SKM-1 treated with dmso at 0.1 percent for 144 hours (cell line): Measurements from ENCODE around the gene PPP1R7.
"Not testable (repeated sequence)": the region's sequence is repeated elsewhere in the genome, so short reads cannot be mapped to it uniquely, and the experiment has no call there.

Experiments
- DNase-seq: peaks from one replicate; lab custom pipeline; 2025; ENCODE audit not compliant: unreplicated experiment; lab: John Stamatoyannopoulos, UW

The PPP1R7 gene, protein sequence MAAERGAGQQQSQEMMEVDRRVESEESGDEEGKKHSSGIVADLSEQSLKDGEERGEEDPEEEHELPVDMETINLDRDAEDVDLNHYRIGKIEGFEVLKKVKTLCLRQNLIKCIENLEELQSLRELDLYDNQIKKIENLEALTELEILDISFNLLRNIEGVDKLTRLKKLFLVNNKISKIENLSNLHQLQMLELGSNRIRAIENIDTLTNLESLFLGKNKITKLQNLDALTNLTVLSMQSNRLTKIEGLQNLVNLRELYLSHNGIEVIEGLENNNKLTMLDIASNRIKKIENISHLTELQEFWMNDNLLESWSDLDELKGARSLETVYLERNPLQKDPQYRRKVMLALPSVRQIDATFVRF

DNA sequence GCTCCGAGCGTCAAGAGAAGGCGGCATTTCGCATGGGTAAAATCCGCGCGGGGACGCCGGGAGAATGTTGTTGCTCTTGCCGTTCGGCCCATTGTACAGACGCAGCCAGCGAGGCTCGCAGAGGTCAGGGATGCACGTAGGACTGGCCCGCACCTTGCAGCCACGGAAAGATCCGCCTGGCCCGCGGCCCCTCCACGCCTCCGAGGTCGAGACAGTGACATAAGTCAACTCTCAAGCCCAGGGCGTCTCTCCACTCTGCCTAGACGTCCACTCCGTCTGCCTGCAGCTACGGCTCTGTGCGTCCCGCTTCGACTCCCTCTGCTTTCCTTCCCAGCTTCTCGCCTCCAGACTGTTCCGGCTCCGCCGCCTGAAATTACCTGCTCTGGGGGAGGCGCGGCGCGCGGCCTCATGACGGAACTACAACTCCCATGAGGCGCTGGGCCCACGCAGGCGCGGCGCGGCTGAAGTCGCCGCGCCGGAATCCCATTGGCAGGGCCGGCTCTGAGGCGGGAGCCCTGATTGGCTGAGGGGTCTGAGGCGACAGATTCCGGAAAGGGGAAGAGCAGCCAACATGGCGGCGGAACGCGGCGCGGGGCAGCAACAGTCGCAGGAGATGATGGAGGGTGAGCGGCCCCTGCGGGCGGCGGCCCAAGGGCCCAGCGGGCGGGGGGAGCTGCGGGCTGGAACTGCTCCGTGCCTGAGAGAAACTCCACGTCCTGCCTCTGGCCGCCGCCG is at the start of gene PPP1R7:
Gene PPP1R7, plus strand, starts transcription at position 543 of the 735 bp plus-strand sequence. Its CDS starts 29 bp downstream, at position 572.
- peak; percentile 91 for DNase-seq

DNA sequence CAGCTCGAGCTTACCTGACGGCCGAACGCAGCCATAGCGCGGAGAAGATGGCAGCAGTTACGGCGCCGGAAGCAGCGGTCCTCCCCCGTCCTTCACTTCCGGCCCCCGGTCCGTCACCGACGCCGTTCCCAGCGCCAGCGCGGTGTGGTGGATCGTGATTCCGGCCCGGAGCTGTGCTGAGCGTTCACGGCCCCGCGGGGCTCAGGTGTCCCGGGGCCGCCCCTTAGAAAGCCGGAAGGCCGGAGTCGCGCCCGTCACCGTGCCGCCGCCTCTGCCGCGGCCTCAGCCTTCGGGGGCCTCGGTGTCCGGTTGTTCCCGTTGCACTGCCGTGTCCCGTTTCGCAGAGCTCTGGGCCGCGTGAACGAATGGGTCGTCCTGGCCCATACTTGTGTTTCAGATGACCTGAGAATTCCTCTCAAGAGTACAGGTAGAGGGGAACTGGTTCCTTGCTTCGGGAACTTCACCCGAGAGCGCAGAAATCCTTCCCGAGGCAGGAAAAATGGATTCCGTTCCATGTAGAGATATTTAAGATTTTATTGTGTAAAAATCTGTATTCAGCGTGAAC is 47.9 kb upstream of the PPP1R7 start, which contains the start of gene MTERF4:
Gene MTERF4, minus strand, starts transcription at position 49 of the 565 bp plus-strand sequence. Its CDS starts 14 bp downstream, at position 35.
- DNase-seq: peak; percentile 75

DNA sequence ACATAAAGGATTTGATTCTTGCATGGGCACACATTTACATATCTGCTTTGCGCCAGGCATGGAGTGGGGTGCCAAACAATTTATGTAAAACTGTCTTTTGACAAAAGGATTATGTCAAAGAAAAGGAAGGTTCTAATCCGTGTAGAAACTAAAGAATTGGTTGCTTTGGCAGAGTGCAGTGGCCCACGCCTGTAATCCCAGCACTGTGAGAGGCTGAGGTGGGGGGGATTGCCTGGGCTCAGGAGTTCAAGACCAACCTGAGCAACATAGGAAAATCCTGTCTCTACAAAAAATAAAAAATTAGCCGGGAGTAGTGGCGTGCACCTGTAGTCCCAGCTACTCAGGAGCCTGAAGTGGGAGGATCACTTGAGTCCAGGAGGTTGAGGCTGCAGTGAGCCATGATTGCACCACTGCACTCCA is 47.1 kb upstream of the PPP1R7 start:
- DNase-seq: no peak

DNA sequence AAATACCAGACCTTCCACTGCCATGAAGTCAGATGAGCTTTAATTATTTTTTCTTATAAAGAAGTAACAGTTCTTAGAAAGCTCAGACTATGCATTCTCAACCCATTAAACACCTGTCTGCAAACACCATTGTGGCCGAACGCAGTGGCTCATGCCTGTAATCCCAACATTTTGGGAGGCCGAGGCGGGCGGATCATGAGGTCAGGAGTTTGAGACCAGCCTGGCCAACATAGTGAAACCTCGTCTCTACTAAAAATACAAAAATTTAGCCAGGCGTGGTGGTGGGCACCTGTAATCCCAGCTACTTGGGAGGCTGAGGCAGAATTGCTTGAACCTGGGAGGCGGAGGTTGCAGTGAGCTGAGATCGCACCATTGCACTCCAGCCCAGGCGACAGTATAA is 45.7 kb upstream of the PPP1R7 start:
- DNase-seq: not testable (repeated sequence)

DNA sequence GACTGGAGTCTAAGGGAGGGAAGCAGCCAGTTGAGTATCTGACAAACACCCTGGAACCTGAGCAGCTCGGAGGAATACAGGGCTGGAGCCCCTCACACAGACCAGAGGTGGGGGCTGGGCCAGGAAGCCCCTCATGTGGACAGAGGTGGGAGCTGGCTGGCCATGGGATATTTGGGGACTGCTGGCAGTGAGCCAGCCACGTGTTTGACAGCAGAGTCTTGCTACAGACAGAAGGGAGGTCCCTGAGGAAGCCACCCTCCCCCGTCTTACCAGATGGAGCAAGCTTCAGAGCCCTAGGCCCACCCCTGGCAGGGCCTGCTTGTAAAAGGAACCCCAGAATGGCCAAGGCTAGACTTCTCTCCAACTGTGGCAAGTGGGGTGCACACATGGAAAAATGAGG is 44.6 kb upstream of the PPP1R7 start:
- no peak for DNase-seq

DNA sequence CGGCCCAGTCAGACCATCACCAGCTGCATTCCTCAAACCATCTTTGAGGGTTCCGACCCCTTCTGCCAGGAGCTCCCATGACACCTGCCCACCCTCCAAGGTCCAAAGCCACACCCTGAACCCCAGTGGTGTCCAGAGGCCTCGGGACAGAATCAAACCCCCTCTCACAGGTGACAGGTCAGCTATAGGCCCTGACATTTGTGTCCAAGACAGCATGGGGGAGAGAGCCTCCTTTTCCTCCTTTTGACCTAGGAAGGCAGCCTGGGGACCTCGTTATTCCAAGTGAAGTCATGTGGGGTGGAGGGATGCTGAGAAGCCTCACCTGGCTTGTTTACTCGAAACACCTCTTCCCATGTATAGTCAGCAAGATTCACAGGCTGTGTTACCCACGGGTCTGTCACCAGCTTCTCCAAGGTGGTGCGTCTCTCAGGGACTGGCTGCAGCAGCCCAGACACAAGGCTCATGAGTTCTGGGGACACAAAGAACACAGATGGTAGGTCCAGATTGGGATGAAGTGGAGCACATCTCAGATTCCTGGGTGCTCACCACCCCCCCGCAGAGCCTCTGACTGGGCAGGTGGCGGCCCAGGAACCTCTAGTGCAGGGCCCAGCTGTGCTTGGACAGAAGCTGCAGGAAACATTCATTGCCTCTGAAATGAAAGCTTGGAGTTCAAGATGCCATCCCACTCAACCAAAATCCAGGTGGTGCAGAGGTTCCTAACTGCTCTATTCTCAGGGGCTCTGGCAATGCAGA is 43.1 kb upstream of the PPP1R7 start:
- no peak for DNase-seq

DNA sequence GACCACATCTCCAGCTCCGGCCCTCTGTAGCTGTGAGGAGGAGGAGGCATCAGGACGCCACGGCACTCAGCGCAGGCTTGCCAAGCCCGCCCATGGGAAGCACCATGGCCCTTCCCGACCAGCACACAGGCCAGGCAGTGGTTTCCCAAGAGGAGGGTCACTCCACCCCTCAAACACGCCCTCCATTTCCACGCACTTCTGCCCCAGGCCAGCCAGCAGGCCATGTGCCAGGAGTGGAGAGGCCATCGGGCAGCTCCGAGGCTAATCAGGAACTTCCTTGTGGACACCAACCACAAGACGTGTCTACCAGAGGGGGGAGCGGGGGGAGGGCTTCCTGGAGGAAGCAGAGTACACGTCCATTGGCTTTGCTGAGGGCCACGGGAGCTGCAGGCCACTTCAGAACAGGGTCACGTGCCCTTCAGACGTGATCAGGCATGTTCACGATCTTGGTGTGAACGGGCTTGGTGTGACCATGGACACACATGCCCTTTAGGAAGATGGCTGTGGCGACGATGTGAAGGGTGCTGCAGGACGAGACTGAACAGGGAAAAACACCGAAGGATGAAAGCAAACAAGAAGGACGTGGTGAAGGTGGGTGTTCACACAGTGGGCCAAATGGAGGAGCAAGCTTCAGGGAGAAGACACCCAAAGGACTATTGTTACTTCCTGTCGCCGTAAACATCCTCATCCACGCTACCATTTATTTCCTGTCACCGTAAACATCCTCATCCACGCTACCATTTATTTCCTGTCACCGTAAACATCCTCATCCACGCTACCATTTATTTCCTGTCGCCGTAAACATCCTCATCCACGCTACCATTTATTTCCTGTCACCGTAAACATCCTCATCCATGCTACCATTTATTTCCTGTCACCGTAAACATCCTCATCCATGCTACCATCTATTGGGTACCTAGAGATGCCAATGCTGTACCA is 41.7 kb upstream of the PPP1R7 start:
- DNase-seq: no peak

DNA sequence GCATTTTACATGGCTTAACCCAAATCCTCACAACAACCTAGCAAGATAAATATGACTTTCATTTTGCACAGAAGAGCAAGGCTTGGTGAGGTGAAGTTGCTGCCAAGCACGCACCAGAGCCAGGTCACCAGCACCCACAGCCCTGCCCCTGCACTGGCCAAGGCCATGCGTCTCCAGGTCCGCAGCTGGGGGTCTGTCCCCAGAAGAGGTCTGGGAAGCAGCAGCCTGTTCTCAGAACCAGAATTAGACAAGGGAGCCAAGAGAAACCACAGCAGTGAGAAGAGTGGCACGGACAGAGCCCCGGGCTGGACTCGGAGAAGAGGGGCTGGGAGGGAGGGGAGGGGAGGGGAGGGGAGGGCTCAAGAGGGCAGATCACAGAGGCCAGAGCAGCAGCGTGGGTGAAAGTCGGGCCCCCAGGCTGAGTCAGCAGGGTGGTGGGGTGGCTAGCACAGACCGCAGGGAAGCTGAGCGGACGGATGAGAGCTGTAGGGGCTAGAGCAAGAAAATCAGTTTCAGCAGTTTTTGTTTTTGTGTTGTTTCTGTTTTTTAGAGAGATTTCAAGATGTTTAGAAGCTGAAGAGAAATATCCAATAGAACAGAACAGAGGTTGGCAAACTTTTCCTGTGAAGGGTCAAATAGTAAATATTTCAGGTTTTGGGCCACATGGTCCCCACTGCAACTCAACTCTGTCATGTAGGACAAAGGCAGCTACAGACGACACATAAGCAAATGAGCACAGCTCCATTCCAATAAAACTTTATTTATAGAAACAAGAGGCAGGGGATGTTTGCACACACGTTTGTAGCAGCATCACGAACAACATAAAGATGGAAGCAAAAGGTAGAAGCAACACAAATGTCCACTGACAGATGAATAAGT is 40.8 kb upstream of the PPP1R7 start:
- no peak for DNase-seq

DNA sequence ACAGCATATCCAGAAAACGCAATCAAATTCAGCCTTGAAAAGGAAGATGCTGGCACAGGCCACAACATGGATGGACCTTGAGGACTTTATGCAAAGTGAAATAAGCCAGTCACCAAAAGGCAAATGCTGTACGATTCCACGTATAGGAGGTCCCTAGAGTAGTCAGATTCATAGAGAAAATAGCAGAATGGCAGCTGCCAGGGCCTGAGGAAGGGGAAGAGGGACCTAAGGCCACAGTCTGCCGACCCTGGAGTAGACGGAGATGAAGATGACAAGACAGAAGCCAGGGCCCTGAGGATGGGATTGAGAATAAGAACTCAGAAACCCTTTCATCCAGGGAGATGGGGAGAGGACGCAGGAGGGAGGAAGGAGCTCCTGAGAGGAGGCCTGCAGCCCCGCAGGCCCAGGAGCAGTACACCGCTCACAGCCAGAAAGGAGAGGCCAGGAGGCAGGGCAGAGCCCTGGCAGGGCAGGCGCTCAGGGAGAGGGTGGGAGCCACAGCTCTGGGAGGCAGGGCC is 40.1 kb upstream of the PPP1R7 start:
- no peak for DNase-seq

DNA sequence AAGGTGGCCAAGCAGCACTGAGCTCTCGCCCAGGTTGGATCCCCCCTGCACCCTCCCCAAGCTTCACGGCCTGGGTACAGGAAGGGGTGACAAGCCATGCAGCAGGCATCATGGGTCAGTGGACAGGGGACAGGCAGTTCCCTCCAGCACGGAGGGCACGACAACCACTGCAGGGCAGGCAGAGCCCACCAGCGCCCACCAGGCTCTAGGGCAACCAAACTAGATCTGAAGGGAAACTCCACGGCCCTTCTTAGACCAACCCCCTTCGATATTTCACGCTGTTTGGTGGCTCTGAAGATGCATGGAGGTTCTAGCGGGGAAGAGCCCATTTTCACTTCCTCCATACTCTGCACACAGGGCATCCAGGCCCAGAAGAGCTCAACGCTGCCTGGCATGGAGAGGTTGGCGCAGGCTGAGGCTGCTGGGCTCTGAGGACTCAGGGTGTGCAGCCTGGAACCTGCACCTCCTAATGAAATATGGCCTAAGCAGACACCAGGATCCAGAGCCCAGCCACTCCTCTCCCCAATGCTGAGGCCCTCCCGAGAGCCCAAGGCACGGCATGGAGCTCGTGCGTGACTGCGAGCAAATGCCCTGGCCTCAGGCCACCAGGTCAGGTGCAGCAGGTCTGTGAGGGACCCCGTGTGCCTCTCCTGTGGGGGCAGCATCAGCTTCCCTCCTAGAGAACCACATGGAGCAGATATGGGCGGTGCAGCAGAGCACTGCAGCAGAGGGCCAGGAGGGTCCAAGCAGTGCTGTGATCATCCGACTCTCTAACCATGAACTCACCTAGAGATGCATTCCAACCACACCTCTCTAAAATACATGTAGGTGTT is 39.4 kb upstream of the PPP1R7 start:
- DNase-seq: no peak

DNA sequence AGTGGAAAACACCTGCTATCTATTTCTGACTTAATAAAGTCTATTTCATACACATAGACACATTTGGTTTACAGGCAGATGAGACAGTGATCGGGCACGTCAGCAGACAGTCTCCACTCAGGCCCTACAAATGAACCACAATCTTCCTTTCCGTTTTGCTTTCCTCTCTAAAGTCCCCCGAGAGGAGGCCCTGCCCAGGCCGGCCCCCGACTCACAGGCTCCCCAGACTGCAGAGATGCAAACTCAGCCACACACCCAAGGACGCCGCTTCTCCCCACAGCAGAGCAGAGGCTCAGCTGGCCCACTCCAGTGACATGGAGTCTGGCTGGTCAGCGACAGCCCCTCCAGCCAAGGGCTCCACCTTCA is 38.8 kb upstream of the PPP1R7 start:
- DNase-seq: no peak

DNA sequence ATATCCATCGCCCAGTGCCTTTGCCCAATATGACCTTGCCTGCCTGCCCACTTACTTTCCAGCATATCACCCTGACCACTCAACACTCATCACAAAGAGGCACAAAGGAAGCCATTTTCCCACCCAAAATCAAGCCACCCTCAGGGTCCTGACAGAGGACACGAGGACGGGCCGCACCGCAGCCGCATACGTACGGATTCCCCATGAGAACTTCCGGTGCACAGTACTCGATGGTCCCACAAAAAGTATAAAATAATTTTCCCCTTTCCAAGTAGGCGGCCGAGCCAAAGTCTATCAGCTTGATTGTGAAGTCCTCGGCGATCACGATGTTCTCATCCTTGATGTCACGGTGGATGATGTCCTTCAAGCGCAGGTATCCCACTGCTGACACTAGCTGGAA is 38.2 kb upstream of the PPP1R7 start:
- no peak for DNase-seq

DNA sequence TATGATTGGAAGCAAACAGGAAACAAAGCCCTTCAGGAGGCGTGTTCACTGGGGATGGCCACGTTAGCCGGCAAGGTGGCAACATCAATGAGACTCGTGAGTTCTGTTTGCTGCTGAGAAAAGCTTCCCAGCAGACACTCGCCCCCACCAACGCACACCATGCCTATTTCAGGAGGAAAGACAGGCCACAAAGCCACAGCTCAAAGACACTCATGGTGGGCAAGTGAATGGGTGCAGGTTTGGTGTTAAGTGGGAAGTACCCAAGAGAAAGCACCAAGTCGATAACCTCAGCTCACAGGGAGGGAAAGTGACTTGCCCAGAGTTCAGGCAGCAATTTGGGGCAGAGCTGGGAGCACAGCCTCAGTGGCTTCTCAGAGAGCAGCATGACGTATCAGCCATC is 37.7 kb upstream of the PPP1R7 start:
- DNase-seq: no peak

DNA sequence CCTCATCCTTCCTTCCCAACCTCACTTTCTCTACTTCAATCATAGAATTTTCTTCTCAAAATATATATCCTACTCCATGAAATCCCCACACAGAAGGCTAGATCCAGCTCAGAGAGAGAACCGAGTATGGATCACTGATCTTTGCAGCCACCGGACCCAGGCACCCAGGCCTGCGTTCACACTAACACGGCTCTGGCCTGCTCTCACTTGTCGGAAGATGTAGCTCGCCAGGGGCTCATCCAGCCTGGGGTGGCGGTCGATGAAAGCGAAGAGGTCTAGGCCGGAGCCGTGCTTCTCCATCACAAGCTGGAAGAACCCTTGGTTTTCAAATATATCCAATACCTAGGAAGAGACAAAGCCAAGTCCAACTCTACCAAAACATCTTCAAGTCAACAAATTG is 35.4 kb upstream of the PPP1R7 start:
- no peak for DNase-seq

DNA sequence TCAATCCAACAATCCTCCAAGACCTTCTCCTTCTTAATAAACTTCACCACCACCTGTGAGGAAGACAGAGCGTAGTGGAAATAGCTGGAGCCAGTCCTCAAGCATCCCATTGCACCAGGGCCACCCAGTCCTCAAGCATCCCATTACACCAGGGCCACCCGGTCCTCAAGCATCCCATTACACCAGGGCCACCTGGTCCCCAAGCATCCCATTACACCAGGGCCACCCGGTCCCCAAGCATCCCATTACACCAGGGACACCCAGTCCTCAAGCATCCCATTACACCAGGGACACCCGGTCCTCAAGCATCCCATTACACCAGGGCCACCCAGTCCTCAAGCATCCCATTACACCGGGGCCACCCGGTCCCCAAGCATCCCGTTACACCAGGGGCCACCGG is 34.9 kb upstream of the PPP1R7 start:
- DNase-seq: no peak

DNA sequence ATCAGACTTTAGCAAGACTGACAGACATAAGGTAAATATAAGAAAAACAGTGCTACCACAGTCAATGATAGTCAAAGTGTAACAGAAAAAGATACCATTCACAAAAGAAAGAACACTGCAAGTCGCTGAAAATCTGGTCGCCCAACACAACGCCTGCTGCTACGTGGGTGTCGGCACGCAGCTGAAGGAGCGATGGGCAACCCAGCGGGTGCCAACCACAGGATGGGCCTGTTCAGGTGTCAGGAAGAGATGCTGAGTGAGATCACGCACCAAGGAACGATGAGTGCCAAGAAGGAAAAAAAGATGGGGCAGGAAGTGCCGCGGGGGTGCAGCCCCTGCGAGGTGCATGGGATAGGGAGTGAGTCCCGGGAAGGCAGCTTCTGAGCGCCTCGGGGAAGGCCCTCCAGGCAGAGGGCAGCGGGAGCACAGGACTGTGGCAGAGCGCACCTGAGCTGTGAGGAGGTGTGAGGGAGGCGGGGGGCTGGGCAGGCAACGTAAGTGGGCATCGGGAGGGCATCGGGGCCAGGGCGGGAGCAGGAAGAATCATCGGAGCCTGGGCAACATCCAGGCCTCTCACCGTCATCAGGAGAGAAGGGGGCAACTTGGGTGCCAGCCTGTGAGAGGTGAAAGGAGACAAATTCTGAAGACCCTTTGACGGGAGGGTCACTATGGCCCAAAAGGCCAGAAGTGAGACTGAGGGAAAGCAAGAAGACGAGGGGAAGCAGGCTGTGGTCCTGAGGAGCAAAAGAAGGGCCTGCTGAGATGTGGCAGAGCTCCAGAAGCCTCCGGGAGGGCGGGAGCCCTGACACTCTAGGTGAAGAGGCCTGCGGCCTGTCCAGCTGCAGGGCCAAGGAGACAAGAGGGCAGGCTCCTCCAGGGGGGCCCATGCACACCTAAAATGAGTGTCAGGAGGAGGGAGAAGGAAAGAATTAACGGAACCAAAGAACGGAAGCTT is 33.4 kb upstream of the PPP1R7 start:
- DNase-seq: no peak
